ENCODE measurements around the gene CRIM1.

DNA sequence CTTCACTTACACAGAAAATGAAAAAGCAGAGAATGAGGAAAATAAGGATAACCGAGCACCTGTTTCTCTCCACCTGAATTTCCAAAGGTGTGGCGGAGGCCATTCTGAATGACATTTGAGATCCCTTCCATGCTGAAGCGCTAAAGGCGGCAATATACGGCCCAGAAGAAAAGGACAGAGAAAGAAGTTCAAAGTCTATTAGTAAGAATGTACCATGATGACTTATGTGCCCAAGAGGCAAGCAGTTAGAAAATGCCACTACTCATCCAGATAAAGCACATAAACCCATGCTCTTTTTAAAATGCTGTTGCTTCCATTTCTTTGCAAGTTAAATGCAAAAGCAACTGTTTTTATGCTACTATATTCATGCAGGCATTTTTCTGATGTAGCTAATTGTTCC is 205.1 kb downstream of the CRIM1 start:
- TF ChIP-seq, protein P1, sequence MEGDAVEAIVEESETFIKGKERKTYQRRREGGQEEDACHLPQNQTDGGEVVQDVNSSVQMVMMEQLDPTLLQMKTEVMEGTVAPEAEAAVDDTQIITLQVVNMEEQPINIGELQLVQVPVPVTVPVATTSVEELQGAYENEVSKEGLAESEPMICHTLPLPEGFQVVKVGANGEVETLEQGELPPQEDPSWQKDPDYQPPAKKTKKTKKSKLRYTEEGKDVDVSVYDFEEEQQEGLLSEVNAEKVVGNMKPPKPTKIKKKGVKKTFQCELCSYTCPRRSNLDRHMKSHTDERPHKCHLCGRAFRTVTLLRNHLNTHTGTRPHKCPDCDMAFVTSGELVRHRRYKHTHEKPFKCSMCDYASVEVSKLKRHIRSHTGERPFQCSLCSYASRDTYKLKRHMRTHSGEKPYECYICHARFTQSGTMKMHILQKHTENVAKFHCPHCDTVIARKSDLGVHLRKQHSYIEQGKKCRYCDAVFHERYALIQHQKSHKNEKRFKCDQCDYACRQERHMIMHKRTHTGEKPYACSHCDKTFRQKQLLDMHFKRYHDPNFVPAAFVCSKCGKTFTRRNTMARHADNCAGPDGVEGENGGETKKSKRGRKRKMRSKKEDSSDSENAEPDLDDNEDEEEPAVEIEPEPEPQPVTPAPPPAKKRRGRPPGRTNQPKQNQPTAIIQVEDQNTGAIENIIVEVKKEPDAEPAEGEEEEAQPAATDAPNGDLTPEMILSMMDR (IDR thresholded peaks at IDR 0.05): no peak
- TF ChIP-seq POLR2A (IDR thresholded peaks at IDR 0.05) (no peak), EP300 (IDR thresholded peaks at IDR 0.05) (no peak)

Data from tibial nerve (tissue), 4 donors.